Measurements from ENCODE around the gene NDUFA3. TPM values are rescaled to one million over a fixed set of nuclear protein-coding genes. Genes with fewer than 3 reads are reported as not detected.

The NDUFA3 gene
- total RNA-seq, 1 donor from 2014 or later, result 77.4 TPM

DNA sequence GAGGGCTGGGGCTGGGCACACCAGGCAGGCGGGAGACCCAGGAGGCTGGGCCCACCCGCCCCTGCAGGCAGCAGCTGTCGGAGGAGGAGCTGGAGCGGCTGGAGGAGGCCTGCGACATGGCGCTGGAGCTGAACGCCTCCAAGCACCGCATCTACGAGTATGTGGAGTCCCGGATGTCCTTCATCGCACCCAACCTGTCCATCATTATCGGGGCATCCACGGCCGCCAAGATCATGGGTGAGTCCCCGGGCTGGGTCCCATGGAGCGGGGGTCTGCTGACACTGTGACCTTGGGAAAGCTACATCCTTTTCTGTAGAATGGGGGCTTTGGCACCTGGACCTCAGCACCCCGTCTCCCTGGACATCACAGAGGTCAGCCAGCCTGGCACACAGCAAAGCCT is 21.0 kb downstream of the NDUFA3 start:
- Mint-ChIP-seq H3K4me1 (ENCODE audit: low read depth) (no peaks in the 10 kb centered on the region), H3K27ac (ENCODE audit: unreplicated experiment) (no peak overlapping the region), H3K27me3 (ENCODE audit: low read depth) (no peaks in the 10 kb centered on the region), H3K9me3 (ENCODE audit: low read depth) (no peaks in the 10 kb centered on the region), H3K4me3 (ENCODE audit: unreplicated experiment) (no peak overlapping the region), H3K36me3 (ENCODE audit: low read depth) (peaks cover 16% of the 10 kb centered on the region)
- DNase-seq (ENCODE audit: low spot score), result no peak
- TF ChIP-seq, protein P1, sequence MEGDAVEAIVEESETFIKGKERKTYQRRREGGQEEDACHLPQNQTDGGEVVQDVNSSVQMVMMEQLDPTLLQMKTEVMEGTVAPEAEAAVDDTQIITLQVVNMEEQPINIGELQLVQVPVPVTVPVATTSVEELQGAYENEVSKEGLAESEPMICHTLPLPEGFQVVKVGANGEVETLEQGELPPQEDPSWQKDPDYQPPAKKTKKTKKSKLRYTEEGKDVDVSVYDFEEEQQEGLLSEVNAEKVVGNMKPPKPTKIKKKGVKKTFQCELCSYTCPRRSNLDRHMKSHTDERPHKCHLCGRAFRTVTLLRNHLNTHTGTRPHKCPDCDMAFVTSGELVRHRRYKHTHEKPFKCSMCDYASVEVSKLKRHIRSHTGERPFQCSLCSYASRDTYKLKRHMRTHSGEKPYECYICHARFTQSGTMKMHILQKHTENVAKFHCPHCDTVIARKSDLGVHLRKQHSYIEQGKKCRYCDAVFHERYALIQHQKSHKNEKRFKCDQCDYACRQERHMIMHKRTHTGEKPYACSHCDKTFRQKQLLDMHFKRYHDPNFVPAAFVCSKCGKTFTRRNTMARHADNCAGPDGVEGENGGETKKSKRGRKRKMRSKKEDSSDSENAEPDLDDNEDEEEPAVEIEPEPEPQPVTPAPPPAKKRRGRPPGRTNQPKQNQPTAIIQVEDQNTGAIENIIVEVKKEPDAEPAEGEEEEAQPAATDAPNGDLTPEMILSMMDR (IDR thresholded peaks at IDR 0.05), result no peak

DNA sequence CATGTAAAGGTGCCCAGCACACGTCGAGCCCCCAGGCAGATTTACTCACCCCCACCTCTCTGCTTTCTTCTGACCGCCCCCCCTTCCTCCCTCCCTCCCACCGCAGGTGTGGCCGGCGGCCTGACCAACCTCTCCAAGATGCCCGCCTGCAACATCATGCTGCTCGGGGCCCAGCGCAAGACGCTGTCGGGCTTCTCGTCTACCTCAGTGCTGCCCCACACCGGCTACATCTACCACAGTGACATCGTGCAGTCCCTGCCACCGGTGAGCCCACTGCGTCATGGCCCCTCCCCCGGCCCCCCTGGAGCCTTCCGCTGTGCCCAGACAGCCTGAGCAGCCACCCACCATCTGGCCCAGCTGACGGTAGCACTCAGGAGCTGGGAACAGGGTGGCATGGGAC is 21.7 kb downstream of the NDUFA3 start:
- Mint-ChIP-seq H3K4me1 (ENCODE audit: low read depth) (no peaks in the 10 kb centered on the region), H3K36me3 (ENCODE audit: low read depth) (peaks cover 17% of the 10 kb centered on the region), H3K27ac (ENCODE audit: unreplicated experiment) (no peak overlapping the region), H3K9me3 (ENCODE audit: low read depth) (no peaks in the 10 kb centered on the region), H3K4me3 (ENCODE audit: unreplicated experiment) (no peak overlapping the region), H3K27me3 (ENCODE audit: low read depth) (no peaks in the 10 kb centered on the region)
- TF ChIP-seq, protein P1 (IDR thresholded peaks at IDR 0.05), result no peak
- no peak for DNase-seq (ENCODE audit: low spot score)

DNA sequence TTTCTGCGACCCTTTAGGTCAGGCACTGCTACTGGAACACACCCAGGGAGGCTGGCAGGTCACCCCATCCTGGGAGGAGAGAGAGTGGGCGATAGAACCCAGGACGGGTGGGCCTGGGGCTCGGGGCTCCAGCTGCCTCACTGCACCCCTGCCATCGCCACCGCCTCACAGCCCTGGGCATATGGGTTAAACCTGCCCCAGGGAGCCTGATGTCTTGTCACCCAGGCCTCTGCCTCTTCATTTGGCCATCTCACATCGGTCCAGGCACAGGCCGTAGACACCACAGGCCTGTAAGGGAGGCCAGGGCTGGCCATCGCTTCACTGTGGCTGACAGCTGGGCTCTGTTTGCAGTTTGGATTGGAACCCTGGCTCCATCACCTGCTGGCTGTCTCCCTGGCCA is 23.1 kb downstream of the NDUFA3 start:
- no peak for DNase-seq (ENCODE audit: low spot score)
- Mint-ChIP-seq H3K9me3 (ENCODE audit: low read depth) (no peaks in the 10 kb centered on the region), H3K36me3 (ENCODE audit: low read depth) (peaks cover 20% of the 10 kb centered on the region), H3K4me3 (ENCODE audit: unreplicated experiment) (no peak overlapping the region), H3K27ac (ENCODE audit: unreplicated experiment) (no peak overlapping the region), H3K4me1 (ENCODE audit: low read depth) (no peaks in the 10 kb centered on the region), H3K27me3 (ENCODE audit: low read depth) (no peaks in the 10 kb centered on the region)
- TF ChIP-seq, protein P1 (IDR thresholded peaks at IDR 0.05), result no peak

GRCh38 chr19:54127688-54128440 is 25.2 kb downstream of the NDUFA3 start:
- Mint-ChIP-seq H3K4me3 (ENCODE audit: unreplicated experiment) (no peak overlapping the region), H3K27ac (ENCODE audit: unreplicated experiment) (no peak overlapping the region), H3K36me3 (ENCODE audit: low read depth) (peaks cover 19% of the 10 kb centered on the region), H3K9me3 (ENCODE audit: low read depth) (no peaks in the 10 kb centered on the region), H3K4me1 (ENCODE audit: low read depth) (no peaks in the 10 kb centered on the region), H3K27me3 (ENCODE audit: low read depth) (no peaks in the 10 kb centered on the region)
- DNase-seq (ENCODE audit: low spot score), result no peak
- TF ChIP-seq, protein P1 (IDR thresholded peaks at IDR 0.05), result no peak

DNA sequence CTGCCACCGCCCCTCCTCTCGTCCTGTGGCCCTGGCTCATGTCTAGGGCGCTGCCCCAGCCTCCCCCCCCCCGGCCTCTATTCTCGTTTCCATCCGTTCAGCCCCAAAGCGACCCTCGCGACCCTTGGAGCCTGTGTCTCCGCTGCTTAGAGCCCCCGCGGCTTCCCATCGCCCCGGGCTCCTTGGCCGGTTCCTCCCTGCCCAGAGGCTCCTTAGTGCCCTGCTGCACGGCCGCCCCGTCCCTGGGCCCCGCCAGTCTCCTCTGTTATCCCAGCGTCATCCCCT is 25.7 kb downstream of the NDUFA3 start:
- no peak overlapping the region for H3K4me3 Mint-ChIP-seq (ENCODE audit: unreplicated experiment)
- no peak for DNase-seq (ENCODE audit: low spot score)
- H3K27me3 Mint-ChIP-seq (ENCODE audit: low read depth), result no peaks in the 10 kb centered on the region
- H3K9me3 Mint-ChIP-seq (ENCODE audit: low read depth), result no peaks in the 10 kb centered on the region
- H3K36me3 Mint-ChIP-seq (ENCODE audit: low read depth), result peaks cover 17% of the 10 kb centered on the region
- H3K4me1 Mint-ChIP-seq (ENCODE audit: low read depth), result no peaks in the 10 kb centered on the region
- no peak overlapping the region for H3K27ac Mint-ChIP-seq (ENCODE audit: unreplicated experiment)
- TF ChIP-seq, protein P1 (IDR thresholded peaks at IDR 0.05), result no peak

Data from chondrocyte (in vitro differentiated cells).